Middle frontal gyrus (tissue), 1 donor: ENCODE measurements around the gene JMJD8.

Experiments
- DNase-seq: peaks from one replicate; pipeline ENCODE4 v3.0.0-alpha.2; 2015; ENCODE audit warnings: low spot score; ENCODE audit errors: extremely low spot score

JMJD8 gene

DNA sequence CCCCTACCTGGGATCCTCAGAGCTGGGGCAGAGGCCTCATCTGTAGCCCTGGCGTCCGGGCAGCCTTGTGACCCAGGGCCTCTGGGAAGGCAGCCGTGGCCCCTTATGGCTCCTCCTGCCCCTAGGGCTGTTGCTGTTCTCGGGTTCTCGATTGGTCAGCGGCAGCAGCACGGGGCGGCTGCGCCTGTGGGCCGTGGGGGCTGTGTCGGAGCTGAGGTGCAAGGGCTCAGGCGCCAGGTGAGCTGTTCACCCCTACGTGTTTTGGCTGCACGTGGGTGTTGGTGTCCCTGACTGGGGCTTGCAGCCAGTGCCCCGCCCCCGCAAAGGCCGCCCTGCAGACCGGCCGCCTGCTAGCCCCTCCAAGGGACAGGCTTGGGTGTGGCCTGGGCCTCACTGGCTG is 22.0 kb downstream of the JMJD8 start:
- no peak for DNase-seq

DNA sequence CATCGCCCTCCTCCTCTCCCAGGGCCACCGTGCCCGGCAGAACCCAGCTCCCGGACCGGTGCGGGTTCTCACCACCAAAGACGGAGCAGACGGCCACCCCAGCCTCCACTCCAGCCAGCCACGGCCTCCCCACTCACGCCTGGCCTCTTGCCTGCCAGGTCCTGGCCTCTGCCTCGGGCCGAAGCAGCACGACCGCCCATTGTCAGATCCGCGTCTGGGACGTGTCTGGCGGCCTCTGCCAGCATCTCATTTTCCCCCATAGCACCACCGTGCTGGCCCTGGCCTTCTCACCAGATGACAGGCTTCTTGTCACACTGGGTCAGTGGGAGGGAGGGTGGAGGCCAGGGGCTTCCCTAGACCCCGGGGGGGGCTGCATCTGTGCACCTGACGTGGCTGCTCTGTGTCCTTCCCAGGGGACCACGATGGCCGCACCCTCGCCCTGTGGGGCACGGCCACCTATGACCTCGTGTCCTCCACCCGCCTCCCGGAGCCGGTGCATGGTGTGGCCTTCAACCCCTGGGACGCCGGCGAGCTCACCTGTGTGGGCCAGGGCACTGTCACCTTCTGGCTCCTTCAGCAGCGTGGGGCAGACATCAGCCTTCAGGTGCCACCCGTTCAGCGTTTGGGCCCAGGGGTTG is 22.8 kb downstream of the JMJD8 start:
- DNase-seq: no peak

DNA sequence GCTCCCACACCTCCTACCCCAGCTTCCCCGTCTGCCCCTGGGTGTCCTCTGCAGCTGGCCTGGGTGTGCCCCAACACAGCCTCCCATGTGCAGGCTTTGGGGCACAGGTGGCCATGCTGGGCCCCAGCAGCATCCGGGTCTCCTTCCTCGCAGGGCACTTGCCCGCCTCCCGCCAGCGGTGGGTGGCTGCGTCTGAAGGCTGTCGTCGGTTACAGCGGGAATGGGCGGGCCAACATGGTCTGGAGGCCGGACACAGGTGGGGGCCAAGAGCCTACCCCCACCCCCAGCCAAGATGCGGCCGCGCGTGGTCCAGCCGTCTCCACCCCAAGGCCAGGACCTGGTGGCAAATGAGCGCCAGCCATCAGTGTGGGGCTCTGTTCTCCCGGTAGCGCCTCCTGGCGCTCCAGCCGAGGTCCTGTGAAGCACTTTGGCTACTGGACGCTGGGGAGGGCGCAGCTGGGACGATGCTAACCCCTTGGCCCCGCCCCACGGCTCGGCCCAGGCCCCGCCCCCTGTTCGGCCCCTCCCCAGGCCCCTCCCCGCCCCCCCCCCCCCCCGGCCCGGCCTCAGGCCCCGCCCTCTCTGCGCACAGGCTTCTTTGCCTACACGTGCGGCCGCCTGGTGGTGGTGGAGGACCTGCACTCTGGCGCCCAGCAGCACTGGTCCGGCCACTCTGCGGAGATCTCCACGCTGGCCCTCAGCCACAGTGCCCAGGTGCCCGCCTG is 23.5 kb downstream of the JMJD8 start:
- peak; percentile 44 for DNase-seq

DNA sequence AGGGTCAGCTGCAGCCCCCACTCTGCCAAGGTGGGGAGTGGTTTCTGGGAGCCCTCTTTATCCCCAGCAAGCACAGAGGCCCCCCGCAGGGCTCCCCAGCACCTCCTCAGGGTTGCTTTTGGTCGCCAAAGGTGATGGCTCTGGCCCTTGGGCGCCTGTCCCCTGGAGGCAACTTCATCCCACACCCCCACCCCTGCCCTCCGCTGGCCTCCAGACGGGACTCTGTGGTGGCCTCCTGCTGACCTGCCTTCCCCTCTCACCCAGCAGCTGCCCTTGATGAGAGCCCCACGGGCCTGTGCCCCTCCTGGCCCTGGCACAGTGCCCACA is 24.0 kb downstream of the JMJD8 start:
- no peak for DNase-seq

DNA sequence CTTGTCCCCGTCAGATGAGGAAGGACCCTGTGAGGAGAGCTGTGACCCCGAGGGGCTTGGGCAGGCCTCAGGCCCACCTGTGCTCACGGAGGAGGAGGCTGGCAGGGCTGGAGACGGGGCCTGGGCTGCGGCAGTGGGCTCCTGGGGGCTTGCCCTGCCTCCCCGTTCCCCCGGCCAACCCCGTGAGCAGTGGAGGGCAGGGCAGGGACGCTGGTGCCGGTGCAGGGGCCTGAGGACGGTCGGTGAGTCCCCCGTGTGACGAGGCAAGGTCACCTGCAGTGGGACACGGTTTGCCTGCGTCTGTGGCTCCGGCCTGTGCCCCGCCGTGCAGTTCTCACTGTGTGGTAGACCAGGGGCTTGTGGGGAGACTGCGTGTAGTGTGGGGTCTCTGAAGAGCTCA is 24.5 kb downstream of the JMJD8 start:
- no peak for DNase-seq

DNA sequence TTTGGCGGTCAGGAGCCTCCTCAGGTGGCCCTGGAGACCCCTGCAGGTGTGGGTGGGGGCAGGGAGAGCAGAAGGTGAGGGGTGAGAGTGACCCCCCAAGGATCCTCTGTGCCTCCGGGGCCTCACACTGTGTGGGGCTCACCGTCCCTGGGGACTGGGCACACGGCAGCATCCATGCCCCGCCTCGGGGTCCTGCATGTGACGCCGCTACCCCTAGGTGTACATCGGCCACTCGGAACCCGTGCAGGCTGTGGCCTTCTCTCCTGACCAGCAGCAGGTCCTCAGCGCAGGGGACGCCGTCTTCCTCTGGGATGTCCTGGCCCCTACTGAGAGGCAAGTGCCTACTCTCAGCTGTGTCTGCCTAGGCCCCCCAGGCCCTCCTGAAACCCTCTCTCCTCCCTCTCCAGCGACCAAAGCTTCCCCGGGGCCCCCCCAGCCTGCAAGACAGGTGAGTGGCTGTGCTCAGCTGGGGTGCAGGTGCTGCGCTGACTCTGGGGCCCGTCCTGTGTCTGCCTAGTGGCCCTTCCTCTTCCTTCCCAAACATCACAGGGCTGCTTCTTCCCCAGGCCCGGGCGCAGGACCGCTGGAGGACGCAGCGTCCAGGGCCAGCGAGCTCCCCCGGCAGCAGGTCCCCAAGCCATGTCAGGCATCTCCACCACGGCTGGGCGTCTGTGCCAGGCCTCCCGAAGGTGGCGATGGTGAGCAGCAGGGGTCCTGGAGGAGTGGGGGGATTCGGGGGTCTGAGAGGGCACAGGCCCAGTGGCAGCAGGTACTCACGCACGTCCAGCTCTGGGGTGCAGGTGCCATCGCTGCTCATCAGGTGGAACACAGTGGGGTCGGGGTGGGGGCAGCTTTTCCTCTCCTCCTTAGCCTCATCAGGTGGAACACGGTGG is 25.2 kb downstream of the JMJD8 start:
- no peak for DNase-seq

DNA sequence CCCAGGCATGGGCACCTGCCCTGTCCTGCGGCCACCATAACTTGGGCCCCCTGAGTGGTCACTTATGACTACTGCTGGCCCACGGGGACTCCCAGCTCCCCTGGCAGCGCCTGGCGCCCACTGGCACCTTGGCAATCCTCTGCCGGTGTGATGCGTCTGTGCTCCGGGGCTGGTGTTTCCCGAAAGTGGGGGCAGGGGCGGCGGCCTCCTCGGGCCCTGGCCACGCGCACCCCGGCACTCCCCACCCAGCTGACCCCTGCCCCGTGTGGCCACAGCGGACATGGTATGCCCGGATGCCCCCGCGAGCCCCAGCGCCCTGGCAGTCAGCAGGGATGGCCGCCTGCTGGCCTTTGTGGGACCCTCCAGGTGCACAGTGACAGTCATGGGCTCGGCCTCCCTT is 26.6 kb downstream of the JMJD8 start:
- DNase-seq: no peak

DNA sequence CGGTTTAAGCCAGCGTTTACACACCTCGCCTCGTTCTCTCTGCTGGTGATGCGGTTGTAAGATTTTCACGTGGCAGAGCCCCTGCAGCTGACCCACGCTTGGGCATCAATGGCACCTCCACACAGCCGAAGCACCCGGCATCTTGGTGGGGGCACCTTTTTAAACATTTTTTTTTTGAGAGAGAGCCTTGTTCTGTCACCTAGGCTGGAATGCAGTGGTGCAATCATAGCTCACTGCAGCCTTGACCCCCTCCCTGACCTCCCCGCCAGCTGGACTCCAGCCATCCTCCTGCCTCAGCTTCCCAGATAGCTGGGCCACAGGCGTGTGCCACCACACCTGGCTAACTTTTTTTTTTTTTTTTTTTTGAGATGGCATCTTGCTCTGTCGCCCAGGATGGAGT is 30.1 kb downstream of the JMJD8 start:
- DNase-seq: no peak

DNA sequence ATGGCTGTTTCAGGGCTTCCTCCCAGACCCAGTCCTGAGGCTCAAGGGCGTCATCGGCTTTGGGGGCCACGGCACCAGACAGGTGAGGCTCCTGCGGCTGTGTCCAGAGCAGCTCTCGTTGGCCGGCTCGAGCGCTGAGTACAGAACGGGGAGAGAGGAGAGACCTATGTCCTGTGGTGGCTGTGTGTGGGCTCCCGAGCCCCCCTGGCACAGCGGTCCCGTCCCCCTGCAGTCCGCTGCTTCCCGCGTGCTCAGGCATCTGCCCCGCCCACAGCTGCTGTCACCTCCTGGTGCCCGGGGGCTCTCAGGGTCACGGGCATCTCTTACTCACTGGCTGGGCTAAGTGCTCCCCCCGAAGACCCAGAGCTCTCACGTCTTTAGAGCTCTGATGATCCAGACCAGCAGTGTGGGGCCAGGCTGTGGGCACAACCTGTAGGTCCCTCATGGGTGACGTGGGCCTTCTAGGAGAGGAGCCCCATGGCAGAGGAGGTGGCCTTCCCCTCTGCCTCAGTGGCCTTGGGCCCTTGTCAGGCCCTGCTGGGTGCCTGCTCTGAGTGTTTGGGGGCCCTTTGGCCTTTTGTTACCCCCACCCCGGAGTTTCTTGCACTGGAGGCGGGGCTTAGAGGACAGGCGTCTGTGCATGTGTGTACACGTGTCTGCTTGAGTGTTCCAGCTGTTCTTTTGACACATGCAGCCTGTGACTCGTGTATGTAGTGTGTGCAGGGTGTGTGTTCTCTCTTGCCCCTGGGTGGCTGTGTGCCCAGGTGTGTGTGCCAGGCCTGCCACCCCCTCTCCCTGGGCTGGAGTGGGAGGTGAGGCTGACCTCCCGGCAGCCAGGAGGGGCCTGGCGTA is 31.5 kb downstream of the JMJD8 start:
- DNase-seq: no peak

DNA sequence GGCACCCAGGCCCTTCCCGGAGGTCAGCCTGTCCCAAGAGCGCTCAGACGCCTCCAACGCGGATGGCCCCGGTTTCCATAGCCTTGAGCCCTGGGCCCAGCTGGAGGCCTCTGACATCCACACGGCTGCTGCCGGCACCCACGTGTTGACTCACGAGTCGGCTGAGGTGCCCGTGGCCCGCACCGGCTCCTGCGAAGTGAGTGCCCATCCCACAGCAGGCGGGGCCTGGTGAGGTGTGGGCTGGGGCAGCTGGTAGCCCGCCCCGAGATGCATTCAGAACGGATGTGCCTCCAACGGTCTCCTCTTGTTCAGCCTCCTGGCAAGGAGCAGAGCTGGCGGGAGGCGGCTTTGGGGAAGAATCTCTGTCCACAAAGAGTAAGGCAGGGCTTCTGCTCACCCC is 32.3 kb downstream of the JMJD8 start:
- no peak for DNase-seq

DNA sequence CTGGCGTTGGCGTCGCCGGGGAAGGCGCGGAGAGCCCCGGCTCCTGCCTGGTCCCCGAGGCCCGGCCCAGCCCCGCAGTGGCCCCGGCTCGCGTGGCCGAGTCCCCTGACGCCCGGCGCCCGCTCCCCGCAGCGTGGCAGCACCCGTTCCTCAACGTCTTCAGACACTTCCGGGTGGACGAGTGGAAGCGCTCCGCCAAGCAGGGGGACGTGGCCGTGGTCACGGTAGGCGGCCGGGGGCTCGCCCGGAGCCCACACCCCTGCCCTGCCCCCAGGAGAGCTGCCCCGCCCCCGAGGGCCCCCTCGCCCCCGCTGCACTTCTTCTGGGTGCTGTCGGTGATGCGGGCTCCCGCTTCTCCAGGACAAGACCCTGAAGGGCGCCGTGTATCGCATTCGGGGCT is 34.5 kb downstream of the JMJD8 start:
- no peak for DNase-seq

DNA sequence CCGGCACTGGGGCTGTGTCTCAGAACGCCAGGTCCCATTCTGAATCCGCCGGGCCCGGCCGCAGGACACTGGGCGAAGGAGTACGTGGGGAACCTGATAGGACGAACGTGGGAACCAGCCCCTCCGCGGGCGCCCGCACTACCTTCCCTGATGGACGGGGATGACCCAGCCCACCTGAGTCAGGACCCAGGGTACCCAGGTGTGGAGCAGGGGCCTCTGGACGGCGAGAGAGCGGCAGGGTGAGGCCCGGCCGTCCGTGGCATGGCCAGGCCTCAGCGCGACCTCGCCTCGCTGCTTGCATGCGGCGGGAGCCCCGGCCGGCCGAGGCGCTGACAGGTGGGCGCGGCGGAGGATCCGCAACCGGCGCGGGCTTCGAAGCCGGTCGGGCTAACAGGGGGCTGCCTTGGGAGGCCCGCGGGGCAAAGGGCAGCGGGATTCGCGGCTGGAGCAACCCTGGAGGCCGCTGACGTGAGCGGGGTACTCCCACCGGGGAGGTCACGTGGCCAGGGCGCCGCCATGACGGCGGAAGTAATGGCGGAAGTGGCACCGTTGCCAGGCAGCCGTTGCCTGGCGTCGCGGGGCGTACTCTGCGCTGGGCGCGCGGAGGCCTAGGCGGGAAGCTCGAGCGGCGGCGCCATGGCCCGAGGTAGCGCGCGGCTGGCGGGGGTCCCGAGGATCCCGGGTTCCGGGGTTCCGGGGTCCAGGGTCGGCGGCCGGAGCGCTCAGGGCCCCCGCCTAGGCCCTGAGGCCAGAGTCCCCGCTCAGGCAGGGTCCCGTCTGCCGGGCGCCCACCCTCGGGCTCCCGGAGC is 35.1 kb downstream of the JMJD8 start, which contains the start of gene WDR90:
TSS of gene WDR90 (plus strand) at position 585 of the 809 bp plus-strand sequence. CDS start at position 637, 52 bp downstream.
- peak; percentile 93 for DNase-seq

DNA sequence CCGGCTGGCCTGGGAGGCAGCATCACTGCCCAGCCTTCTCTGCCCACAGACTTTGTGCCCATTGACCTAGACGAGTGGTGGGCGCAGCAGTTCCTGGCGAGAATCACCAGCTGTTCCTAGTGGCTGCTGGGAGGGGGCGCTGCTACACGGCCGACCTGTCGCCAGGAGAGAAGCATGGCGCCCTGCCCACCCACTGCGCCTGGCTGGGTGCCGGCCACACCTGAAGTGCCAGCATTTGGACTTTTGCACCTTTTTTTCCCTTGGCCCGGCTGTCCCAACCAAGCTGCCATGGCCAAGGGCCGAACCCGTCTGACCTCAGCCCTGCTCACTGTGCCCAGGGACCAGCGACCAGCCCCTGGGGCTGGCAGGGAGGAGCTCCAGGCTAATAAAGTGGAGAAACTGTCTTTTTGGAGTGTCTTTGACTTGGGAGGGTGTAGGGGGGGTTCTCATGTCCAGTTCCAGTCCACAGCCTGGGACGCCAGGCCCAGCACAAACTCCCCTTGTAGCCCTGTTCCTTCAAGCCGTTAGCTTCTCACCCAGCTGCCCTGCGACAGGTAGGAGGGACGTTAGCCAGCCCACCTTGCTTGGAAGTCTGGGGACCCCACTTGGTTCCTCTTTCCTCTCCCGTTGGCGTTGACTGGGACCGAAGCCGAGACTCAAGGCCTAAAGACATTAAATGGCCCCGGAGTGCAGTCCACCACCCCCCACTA is 35.9 kb downstream of the JMJD8 start:
- DNase-seq: no peak

DNA sequence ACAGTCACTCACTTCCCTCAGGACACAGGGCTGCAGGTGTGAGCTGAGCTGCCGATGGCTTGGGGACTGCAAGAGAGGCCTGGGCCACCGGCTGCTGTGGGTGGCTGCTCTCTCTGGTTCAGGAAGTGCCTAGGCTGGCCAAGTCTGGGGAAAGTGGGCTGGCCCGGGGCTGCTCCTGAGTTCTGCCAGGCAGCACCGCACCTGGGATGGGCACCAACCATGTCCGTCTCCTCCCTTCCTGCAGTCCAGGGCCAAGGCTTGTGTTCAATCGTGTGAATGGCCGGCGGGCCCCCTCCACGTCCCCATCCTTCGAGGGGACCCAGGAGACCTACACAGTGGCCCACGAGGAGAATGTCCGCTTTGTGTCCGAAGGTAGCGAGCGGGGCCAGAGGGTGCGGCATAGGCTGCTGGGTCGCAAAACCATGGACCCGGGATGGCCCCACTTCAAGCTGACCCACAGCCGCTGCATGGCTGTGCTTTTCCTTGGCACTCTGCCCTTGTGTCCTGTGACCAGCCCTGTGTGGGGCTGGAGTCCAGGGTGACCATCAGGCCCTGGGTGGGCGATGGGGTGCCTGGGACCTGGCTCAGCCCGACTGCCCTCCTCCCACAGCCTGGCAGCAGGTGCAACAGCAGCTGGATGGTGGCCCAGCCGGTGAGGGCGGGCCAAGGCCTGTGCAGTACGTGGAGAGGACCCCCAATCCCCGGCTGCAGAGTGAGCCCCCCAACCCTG is 36.8 kb downstream of the JMJD8 start:
- DNase-seq: no peak

DNA sequence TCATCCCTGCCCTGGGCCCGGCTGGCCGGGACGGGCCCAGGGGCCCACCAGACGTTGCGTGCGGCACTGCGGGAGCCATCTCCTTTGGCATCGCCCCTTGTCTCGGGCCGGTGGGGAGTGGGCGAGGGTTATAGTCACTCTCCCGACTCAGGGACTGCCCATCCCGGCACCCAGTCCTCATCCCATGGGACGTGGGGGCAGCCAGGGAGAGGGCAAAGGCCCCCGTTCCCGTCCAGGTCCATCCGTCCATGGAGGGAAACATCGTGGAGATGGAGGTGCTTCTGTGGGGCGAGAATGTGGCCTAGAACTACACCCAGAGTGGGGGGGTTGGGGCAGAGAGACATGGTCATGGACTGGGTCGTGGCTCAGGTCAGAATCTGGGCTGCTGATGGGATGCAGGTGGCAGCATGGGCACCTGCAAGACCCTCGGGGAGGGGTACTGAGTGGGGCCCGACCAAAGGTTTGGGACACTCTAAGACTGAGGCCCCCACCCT is 37.4 kb downstream of the JMJD8 start:
- no peak for DNase-seq

DNA sequence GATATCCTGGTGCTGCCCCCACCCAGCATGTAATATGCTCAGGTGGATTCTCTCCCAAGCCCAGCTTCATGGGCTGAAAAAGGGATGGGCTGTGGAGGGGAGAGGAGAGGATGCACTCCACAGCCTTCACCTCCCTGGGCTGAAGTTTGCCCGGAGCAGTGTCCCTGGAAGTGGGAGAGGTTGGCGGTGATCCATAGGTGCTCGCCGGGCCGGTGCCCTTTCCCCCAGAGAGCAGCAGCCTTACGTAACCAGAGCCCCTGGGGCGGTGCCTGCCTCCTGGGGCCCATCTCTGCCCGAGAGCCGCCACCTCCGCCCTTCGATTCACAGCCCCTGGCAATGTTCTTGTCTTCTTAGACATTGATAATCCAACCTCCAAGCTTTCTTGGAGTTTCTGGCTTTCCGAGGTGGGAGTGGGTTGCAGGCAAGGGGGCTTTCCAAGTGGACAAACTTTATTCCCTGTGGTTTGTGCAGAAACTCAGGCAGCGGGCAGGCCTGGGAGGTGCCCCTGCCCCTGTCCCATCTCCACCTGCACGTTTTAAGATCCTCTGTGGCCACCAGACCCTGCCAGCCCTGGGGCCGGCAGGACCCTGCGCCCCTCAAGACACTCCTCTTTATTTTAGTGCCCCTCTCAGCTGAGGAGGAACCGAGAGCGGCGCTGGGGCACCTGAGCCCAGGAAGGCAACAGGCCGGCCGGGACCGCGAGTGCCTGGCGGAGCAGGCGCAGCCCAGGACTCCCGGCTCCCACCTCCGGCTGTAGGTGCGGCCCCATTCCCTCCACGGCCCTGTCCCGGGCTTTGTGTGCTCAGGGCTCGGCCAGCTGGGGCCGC is 38.1 kb downstream of the JMJD8 start:
- DNase-seq: no peak

DNA sequence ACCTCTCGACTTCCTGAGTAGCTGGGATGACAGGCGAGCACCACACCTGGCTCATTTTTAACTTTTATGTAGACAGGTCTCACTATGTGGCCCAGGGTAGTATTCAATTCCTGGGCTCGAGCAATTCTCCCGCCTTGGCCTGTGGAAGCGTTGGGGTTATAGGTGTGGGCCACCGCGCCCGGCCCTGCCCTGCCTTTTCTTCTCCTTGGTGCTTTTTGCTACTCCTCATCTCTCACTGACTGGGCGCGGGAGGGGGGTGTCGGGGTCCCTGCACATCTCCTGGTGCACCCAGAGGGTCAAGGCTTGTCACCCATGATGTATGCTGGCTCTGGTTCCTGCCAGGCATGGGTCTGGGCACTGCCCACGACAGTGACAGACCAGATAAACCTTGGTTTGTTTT is 39.6 kb downstream of the JMJD8 start:
- DNase-seq: no peak

DNA sequence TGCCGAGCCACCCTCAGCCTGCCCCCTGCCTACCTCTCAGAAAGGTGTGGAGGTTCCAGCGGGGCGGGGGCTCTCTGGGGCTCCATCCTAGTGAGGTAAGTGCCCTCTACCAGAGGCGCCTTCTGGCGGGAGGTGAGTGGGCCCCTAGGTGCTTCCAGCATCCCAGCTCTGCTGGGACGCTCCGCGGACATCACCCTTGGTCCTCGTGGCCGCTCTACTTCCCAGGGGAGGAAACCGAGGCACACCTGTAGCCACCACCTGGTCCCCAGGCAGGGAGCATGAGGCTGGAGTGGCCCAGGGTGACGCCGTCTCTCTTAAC is 41.1 kb downstream of the JMJD8 start:
- no peak for DNase-seq
